Liver (tissue), 9 donors: Measurements from ENCODE around the gene SYK. TPM values are rescaled to one million over a fixed set of nuclear protein-coding genes. Genes with fewer than 3 reads are reported as not detected.

Source experiments
- DNase-seq: peaks from one replicate; pipeline ENCODE4 v3.0.0-alpha.2; 2017; ENCODE audit warnings: low spot score
- H3K27ac ChIP-seq, 2 donors: one replicate each; pipeline ENCODE4 v1.7.0; 2013; ENCODE audit warnings: inconsistent platforms in 2 of 2, low read length in 2 of 2, control low read depth in 1 of 2, low read depth in 1 of 2, mild to moderate bottlenecking in 1 of 2
- H3K27me3 ChIP-seq, 4 donors: one replicate each; pipeline versions ENCODE4 v1.6.1 to v1.7.0; 2013; ENCODE audit warnings: low read length in 3 of 4, inconsistent platforms in 1 of 4, mild to moderate bottlenecking in 1 of 4, moderate library complexity in 1 of 4; ENCODE audit not compliant: control insufficient read depth in 4 of 4, insufficient read depth in 4 of 4
- H3K36me3 ChIP-seq, 4 donors: one replicate each; pipeline versions ENCODE4 v1.6.1 to v1.7.0; 2013; ENCODE audit warnings: low read length in 3 of 4, mild to moderate bottlenecking in 3 of 4, low read depth in 1 of 4, moderate library complexity in 1 of 4; ENCODE audit not compliant: control insufficient read depth in 4 of 4, insufficient read depth in 3 of 4
- H3K4me1 ChIP-seq, 4 donors: one replicate each; pipeline versions ENCODE4 v1.6.1 to v1.7.0; 2013; ENCODE audit warnings: low read length in 3 of 4, mild to moderate bottlenecking in 3 of 4, moderate library complexity in 1 of 4; ENCODE audit not compliant: control insufficient read depth in 4 of 4, insufficient read depth in 4 of 4
- H3K4me3 ChIP-seq, 3 donors: one replicate each; pipeline versions ENCODE4 v1.6.1 to v1.7.0; 2013; ENCODE audit warnings: low read length in 3 of 3, control low read depth in 1 of 3, low read depth in 1 of 3, mild to moderate bottlenecking in 1 of 3
- H3K9ac ChIP-seq, 2 donors: one replicate each; pipeline ENCODE4 v1.7.0; 2013; ENCODE audit warnings: low read length in 2 of 2, mild to moderate bottlenecking in 2 of 2, moderate library complexity in 2 of 2, control low read depth in 1 of 2, low read depth in 1 of 2
- H3K9me3 ChIP-seq, 4 donors: one replicate each; pipeline versions ENCODE4 v1.6.1 to v1.7.0; 2013; ENCODE audit warnings: low read length in 3 of 4; ENCODE audit not compliant: control insufficient read depth in 4 of 4
- FOXA2 ChIP-seq: IDR thresholded peaks from 2 replicates; pipeline ENCODE4 v1.6.1; 2016; ENCODE audit warnings: antibody characterized with exemption
- HNF4A ChIP-seq, 2 donors: conservative IDR thresholded peaks; 2 replicates each; pipeline ENCODE4 v1.6.1; 2016; ENCODE audit warnings: antibody characterized with exemption in 2 of 2, mild to moderate bottlenecking in 2 of 2
- HNF4G ChIP-seq: IDR thresholded peaks from 2 replicates; pipeline ENCODE4 v1.6.1; 2016; ENCODE audit warnings: antibody characterized with exemption
- JUND ChIP-seq, 2 donors: IDR thresholded peaks; 2 replicates each; pipeline ENCODE4 v1.6.1; 2016; ENCODE audit warnings: antibody characterized with exemption in 2 of 2
- NR2F2 ChIP-seq: IDR thresholded peaks from 2 replicates; pipeline ENCODE4 v1.6.1; 2016; ENCODE audit warnings: antibody characterized with exemption
- RAD21 ChIP-seq, 2 donors: IDR thresholded peaks; 2 replicates each; pipeline ENCODE4 v1.6.1; 2016; ENCODE audit warnings: antibody characterized with exemption in 2 of 2, mild to moderate bottlenecking in 2 of 2
- RXRA ChIP-seq, 2 donors: IDR thresholded peaks; 2 replicates each; pipeline ENCODE4 v1.6.1; 2017 to 2018; ENCODE audit warnings: antibody characterized with exemption in 2 of 2, mild to moderate bottlenecking in 1 of 2
- SP1 ChIP-seq: IDR thresholded peaks from 2 replicates; pipeline ENCODE4 v1.6.1; 2018; ENCODE audit warnings: antibody characterized with exemption, mild to moderate bottlenecking
- TAF1 ChIP-seq: conservative IDR thresholded peaks from 2 replicates; pipeline ENCODE4 v1.6.1; 2016; ENCODE audit warnings: antibody characterized with exemption, mild to moderate bottlenecking
- YY1 ChIP-seq: IDR thresholded peaks from 2 replicates; pipeline ENCODE4 v1.6.1; 2016; ENCODE audit warnings: antibody characterized with exemption, mild to moderate bottlenecking
- WGBS: extraction: QIAGEN DNeasy Blood & Tissue Kit; methylation state at CpG from one replicate; pipeline ENCODE4 v1.1.7; 2013; 5-methylcytosine and 5-hydroxymethylcytosine counted together
- polyA plus RNA-seq, 2 donors: library from polyadenylated mRNA; stranded (reverse) in 1 of 2; unstranded in 1 of 2; fragments of 200-250 nt in 1 of 2; fragments of >200 nt in 1 of 2; fragmentation: Nextera tagmentation in 1 of 2; extraction: Ambion mirVana in 1 of 2; gene quantifications; one replicate each; pipeline versions ENCODE4 v1.2.1 to v1.2.3, GENCODE V29; 2013 to 2015
- total RNA-seq, 2 donors: library from RNA; depleted of rRNA; stranded (reverse); fragments of >200 nt; gene quantifications; one replicate each; pipeline ENCODE4 v1.2.3, GENCODE V29; 2014
- TF ChIP-seq, protein P1 (sequence below): IDR thresholded peaks from 2 replicates; pipeline ENCODE4 v1.6.1; 2016; ENCODE audit warnings: antibody characterized with exemption
- TF ChIP-seq, protein P2 (sequence below): fragments of 150-350 bp; IDR thresholded peaks from 2 replicates; pipeline ENCODE4 v1.5.1; 2017; ENCODE audit warnings: improper control_type of control experiment, low read depth, low read length; ENCODE audit not compliant: missing input control
- TF ChIP-seq, protein P3 (sequence below): IDR thresholded peaks from 2 replicates; pipeline ENCODE4 v1.6.1; 2016; ENCODE audit warnings: antibody characterized with exemption
- TF ChIP-seq, protein P4 (sequence below): IDR thresholded peaks from 2 replicates; pipeline ENCODE4 v1.6.1; 2016; ENCODE audit warnings: antibody characterized with exemption
- donor health status: healthy.
- donor health status: healthy.
- donor health status: healthy.
- donor health status: healthy.
- donor health status: healthy.

The SYK gene
- total and polyA plus RNA-seq, 4 donors: 2.0 to 15.4 (median 4.1) TPM

DNA sequence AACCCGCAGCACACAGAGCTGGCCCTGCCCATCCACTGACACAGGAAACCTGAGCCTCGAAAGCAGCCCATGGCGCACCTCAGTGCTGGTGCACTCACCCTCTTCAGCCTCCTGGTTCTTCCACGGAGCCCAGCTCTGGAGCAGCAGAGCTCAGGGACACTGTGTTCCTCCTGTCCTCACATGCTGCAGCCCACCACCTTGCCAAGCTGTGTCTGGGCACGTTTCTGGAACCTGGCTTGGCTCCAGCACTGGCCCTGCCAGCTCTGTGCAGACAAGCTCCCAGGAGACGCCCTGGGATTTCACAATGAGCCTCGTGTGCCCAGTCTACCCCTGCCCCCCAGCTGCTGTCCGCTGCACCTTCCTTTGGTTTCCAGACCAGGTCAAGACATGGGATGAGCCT, 119.5 kb downstream of the SYK start:
- H3K9ac ChIP-seq: no peak overlapping the region
- H3K27me3 ChIP-seq: no peaks in the 10 kb centered on the region
- peaks cover 3 to 9% (median 7%) of the 10 kb centered on the region in 4 donors for H3K4me1 ChIP-seq
- no peak for DNase-seq
- no peak overlapping the region for H3K4me3 ChIP-seq
- H3K27ac ChIP-seq: no peak overlapping the region
- H3K36me3 ChIP-seq: no peaks in the 10 kb centered on the region
- WGBS: 44% methylated on average over 8 of the region's 8 CpGs
- H3K9me3 ChIP-seq: no peaks in the 10 kb centered on the region
- TF ChIP-seq TAF1 (no peak), RXRA (IDR thresholded peaks at IDR 0.05) (peak in 1 of 2 donors; percentile 76), HNF4G (no peak), SP1 (no peak), RAD21 (IDR thresholded peaks at IDR 0.05) (no peak), NR2F2 (no peak), HNF4A (conservative IDR thresholded peaks at IDR 0.05) (peak in 1 of 2 donors; percentile 50), YY1 (peak; percentile 29), FOXA2 (peak; percentile 35)
- TF ChIP-seq, protein P1, sequence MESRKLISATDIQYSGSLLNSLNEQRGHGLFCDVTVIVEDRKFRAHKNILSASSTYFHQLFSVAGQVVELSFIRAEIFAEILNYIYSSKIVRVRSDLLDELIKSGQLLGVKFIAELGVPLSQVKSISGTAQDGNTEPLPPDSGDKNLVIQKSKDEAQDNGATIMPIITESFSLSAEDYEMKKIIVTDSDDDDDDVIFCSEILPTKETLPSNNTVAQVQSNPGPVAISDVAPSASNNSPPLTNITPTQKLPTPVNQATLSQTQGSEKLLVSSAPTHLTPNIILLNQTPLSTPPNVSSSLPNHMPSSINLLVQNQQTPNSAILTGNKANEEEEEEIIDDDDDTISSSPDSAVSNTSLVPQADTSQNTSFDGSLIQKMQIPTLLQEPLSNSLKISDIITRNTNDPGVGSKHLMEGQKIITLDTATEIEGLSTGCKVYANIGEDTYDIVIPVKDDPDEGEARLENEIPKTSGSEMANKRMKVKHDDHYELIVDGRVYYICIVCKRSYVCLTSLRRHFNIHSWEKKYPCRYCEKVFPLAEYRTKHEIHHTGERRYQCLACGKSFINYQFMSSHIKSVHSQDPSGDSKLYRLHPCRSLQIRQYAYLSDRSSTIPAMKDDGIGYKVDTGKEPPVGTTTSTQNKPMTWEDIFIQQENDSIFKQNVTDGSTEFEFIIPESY: peak; percentile 81
- TF ChIP-seq, protein P2, sequence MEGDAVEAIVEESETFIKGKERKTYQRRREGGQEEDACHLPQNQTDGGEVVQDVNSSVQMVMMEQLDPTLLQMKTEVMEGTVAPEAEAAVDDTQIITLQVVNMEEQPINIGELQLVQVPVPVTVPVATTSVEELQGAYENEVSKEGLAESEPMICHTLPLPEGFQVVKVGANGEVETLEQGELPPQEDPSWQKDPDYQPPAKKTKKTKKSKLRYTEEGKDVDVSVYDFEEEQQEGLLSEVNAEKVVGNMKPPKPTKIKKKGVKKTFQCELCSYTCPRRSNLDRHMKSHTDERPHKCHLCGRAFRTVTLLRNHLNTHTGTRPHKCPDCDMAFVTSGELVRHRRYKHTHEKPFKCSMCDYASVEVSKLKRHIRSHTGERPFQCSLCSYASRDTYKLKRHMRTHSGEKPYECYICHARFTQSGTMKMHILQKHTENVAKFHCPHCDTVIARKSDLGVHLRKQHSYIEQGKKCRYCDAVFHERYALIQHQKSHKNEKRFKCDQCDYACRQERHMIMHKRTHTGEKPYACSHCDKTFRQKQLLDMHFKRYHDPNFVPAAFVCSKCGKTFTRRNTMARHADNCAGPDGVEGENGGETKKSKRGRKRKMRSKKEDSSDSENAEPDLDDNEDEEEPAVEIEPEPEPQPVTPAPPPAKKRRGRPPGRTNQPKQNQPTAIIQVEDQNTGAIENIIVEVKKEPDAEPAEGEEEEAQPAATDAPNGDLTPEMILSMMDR: no peak
- TF ChIP-seq, protein P3, sequence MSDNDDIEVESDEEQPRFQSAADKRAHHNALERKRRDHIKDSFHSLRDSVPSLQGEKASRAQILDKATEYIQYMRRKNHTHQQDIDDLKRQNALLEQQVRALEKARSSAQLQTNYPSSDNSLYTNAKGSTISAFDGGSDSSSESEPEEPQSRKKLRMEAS: peak; percentile 83
- TF ChIP-seq, protein P4, sequence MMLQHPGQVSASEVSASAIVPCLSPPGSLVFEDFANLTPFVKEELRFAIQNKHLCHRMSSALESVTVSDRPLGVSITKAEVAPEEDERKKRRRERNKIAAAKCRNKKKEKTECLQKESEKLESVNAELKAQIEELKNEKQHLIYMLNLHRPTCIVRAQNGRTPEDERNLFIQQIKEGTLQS: no peak

DNA sequence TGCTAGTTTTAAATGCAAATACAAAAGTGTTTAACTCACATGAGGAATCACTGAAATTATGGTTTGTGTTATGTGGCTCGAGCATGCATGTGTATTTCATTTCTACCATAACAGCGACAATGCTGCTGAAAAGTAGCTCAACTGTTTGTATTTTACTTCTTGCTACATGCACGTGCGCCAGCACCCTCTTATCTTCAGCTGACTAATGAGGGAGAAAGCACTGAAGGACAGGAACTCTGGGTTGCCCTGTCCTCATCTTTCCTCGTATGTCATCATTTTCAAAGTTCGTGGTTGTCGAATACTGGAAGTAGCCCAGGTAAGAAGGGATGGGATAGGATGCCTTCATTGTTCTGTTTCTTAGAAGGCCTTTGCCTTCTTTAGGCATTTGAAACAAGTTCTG, 120.3 kb downstream of the SYK start:
- Histone ChIP-seq H3K4me3 (no peak overlapping the region), H3K9me3 (no peaks in the 10 kb centered on the region), H3K27ac (no peak overlapping the region), H3K36me3 (no peaks in the 10 kb centered on the region), H3K4me1 (peaks cover 3 to 7% (median 7%) of the 10 kb centered on the region in 4 donors), H3K27me3 (no peaks in the 10 kb centered on the region), H3K9ac (no peak overlapping the region)
- TF ChIP-seq, protein P4: no peak
- TF ChIP-seq JUND (IDR thresholded peaks at IDR 0.05): no peak
- no peak for TF ChIP-seq YY1
- WGBS: 87% methylated on average over 7 of the region's 7 CpGs
- DNase-seq: no peak
